ENCODE results near the gene BUD23.
"Not testable (repeated sequence)": the region's sequence is repeated elsewhere in the genome, so short reads cannot be mapped to it uniquely, and the experiment has no call there.

BUD23 gene

DNA sequence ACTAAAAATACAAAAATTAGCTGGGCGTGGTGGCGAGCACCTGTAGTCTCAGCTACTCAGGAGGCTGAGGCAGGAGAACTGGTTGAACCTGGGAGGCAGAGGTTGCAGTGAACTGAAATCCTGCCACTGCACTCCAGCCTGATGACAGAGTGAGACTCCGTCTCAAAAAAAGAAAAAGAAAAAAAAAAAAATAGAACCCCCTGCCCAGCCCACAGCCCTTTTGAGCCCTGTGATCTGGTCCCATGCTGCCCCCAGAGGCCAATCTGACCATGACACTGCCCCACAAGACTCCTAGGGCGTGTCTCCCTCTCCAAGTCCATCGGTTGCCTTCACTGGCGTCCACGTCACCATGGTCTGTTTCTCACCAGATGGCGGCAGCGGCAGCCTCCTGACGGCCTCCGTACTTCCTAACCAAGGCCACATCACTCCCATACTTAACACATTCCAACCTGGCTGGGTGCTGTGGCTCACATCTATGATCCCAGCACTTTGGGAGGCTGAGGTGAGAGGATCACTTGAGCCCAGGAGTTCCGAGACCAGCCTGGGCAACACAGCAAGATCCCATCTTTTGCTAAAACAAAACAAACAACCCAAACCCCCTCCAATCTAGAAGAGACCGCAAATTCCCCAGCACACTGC, 18.1 kb downstream of the BUD23 start:
- DNase-seq (ENCODE audit: low read depth in 2 of 2) = no peak

DNA sequence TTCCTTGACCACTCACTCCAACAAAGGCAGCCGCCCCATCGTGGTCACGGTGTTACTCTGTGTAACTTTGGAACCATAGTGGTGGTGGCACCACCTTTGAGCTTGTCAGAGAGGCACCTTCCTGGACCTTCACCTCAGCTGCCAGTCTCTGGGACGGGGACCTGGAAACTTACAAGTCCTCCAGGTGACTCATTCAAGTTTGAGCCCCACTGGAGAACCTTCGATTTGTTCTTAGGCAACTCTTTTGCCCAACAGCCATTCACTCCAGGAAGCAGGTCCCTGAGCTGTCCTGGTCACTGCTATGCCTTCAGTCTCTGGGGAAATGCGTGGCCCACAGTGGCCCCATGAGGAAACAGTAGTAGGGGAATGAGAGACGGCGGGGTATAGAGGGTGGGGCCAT, 18.8 kb downstream of the BUD23 start:
- no peak for DNase-seq (ENCODE audit: low read depth in 2 of 2)

DNA sequence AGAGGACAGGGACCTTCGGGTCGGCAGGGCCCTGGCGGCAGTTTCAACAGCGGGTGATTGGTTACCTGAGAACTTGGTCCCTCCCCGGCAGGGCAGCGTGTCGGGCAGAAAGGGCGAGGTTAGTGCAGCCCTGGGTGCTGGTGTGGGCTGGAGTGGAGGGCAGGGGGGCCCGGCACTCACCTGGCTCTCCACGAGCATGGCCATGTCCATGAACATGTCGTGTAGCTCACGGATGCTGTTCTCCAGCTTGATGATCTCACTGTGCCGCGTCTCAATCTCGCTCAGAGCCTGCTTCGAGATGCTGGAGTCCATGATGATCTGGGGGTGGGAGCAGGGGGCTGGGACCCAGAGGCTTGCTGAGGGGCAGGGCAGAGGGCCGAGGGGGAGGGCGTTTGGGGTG, 19.3 kb downstream of the BUD23 start:
- DNase-seq (ENCODE audit: low read depth in 2 of 2) = no peak

DNA sequence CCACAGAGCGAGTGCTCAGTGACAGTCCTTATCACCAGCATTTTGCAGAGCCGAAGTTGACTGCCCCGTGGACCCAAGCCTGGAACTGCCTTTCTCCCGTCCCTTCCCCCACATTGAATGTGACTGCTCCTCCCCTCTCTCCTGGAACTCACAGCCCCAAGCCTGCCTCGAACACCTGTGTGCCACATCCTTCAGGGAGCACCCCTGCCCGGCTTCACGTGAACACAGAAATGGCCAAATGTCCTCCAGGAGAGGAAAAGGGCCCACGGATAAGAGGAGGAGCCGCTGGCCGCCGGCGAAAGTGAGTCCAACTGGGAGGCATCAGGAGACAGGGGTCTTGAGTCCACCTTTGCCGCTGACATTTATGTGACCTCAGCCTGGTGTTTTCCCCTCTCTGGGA, 19.8 kb downstream of the BUD23 start:
- no peak for DNase-seq (ENCODE audit: low read depth in 2 of 2)

DNA sequence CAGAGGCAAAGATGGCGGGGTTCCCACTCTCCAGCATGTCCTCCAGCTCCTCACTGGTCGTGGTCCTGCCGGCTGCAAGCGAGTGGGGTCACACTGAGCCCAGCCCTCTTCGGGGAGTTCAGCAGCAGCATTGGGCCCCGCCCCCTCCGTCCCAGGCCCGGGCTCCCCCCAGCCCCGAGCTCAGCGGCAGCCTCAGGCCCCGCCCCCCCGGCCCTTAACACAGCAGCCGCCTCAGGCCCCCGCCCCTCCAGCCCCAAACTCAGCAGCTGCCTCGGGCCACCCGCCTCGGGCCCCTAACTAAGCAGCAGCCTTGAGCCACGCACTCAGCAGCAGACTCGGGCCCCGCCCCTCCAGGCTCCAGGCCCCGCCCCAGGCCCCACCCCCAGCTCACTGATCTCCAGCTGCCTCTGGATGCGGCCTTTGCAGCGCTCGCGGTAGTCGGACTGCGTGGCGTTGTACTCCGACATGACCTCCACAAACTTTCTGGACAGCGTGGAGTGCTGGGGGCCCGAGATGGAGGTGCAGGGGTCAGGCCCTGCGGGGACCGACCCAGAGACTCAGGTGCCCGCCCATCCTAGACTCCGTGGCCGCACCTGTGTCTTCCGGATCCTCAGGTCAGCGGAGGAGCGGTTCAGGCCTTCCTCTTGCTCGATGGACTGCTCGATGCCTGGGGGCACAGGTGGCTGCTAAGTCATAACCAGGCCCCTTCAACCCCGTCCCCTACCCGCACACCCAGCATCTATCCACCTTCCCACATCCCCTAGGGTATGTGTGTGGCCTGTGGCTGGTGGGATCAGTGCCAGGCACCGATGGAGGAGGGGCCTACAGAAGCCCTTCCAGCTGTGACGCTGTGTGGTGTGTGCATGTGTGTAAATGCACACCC, 20.6 kb downstream of the BUD23 start:
- no peak for DNase-seq (ENCODE audit: low read depth in 2 of 2)

DNA sequence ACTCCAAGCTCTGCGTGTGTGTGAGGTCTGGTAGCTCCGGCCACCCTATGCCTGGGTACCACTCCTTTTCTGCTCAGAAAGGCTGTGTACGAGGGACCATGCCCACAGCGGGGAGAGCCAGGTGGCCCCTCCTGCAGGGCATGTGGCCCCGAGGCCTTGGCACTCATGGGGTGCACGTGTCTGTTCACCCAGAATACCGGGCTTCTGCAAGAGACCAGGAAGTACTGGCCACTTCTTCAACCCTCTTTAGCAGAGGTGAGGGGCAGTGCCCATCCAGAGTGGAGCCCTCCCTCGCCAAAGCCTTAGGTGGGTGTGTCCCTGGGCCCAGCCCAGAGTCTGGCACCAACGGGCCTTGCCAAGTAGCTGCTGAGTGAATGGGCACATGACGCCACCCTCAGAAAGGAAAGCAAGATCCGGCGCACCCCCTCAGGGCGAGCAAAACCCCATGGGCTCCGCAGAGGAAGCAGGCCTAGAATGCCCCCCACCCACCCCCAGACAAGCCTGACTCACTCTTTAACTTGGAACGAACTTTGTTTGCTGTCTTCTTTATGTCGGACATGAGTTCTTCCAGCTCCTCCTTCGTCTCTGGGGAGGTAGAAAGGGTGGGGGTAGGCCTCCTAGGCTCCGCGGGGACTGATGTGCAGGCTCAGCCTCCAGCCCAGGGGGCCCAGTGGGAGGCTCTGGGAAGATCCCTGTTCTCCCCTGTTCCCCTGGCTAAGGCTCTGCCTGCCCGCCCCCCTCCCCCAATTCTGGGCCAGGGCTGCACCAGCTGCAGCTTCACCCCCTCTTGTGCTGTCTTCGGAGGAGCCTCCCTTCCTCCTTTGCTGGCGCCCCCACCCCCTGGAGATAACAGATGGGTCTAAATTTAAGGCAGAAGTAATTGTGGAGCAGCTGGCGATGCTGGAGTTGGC, 21.5 kb downstream of the BUD23 start:
- DNase-seq (ENCODE audit: low read depth in 2 of 2) = no peak

DNA sequence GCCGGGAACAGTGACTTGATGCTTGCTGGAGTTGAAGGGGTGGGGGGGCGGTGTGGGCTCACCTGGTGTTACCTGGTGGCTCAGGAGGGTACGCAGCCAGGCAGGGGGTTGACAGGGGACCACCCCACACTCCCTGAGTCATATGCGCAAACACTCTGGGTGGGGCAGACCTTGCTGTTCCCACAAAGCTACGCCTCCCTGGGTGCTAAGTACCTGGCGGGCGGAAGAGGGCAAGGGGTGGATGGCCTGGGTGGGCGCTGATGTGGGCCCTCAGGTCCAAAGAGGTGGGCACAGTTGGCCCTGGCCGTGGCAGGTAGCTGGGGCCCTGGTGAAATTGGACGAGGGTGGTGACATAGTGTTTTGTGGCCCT, 22.1 kb downstream of the BUD23 start:
- no peak for DNase-seq (ENCODE audit: low read depth in 2 of 2)

DNA sequence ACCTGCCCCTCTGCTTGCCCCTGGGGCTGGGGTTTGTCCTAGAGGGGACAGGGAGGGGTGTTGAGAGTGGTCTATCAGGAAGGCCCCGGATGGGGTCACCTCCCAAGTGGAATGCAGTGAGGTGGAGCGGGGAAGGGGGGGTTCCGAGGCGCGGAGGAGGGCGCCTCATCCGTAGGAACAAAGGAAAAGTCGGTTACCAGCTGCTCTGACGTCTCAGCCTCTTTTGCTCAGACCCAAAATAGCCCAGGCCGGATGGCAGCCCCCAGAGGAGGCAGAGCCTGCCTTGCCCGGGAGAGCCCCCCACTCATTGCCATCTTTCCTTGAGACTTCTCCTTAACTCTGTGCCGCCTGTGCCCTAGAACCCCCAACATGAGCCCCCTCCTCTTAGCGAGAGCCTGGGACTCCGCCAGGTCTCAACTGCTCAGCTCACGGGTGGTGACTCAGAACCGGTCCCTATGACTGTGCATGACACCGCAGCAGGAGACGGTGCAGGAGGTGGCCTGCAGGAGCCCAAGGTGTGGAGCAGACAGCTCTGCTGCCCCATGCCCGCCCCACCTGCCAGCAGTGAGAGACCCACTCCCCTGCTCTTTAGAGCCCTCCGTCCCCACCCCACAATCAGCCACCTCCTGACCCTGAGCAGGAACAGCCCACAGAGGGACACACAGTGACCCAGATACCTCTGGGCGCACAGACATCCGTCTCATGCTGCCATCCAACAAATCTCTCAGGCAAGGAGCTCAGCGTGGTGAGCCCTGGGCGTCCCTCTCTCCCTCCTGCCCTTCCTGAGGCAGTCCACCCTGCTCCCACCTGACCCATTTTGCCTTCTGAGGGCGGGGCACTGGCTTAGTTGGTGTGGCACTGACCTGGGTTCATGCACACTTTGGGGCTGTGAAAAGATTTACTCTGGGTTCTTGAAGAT, 23.0 kb downstream of the BUD23 start:
- peak; percentile 41 to 47 for DNase-seq (ENCODE audit: low read depth in 2 of 2)

DNA sequence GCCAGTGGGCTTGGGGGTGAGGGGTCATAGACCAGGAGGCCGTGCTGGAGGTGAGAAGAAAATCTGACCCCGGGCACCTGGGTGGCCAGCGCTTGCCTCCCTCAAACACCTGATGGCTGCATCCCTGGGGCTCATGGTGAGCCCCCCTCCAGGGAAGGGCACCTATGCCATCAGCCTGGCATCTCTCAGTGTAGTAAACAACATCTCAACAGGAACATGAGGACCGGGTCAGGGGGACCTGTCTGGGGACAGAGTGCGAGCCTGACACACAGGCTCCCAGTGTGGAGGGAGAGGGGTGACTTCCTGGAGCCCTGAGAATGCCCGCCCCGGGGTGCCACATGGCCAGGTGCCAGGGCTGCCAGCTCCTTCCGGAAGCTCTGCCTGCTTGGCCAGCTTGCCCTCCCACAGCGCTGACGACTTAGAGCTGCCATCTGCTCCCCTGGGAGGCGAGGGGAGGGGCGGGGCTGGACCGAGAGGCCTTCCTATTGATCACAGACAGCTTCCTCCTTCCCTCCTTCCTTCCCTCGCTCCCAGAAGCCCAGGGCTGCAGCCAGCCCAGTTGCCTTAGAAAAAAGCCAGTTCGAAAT, 23.7 kb downstream of the BUD23 start:
- DNase-seq (ENCODE audit: low read depth in 2 of 2) = no peak

DNA sequence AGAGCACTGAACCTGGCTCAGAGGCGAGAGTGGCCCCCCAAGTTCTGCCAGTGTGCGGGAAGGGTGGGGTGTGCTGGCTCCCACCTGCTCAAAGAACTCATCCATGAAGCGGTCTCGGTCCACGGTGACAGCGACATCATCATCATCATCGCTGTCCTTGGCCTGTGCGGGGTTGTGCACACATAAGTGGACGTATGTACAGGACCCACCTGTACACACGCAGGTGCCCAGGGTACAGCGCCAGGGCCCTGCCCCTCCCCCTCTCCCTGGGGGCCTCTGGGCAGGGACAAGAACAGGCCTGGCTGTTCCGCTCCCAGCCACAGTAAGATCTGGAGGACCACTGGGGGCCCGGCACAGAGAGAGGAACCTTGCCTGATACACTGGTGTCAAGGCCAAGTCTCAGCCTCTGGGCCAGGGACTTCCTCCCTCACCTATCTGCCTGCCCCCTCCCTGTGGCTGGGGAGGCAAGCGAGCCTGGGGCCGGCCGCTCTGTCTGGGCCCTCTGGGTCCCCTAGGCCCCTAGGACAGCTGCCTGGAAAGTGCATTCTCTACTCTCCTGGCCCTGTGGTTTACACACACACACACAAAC, 25.7 kb downstream of the BUD23 start:
- no peak for DNase-seq (ENCODE audit: low read depth in 2 of 2)

DNA sequence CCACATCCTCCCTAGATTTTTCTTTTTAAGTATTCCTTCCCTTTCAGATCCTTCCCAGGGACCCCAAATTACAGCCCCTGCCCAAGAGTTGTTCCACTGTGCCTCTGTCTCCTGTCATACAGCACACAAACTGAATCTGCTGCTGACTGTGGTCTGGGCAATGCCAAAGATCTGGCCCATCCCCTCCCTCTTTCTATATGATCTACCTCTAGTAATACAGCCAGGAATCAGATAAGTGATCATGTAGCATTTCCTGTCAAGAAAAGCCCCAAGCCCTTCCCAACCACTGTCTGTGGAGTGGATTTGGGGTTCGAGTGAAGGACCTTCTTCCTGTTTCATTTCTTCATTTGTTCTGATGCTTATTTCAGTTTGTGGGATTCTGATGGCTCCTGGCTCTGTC, 29.4 kb downstream of the BUD23 start:
- no peak for DNase-seq (ENCODE audit: low read depth in 2 of 2)

DNA sequence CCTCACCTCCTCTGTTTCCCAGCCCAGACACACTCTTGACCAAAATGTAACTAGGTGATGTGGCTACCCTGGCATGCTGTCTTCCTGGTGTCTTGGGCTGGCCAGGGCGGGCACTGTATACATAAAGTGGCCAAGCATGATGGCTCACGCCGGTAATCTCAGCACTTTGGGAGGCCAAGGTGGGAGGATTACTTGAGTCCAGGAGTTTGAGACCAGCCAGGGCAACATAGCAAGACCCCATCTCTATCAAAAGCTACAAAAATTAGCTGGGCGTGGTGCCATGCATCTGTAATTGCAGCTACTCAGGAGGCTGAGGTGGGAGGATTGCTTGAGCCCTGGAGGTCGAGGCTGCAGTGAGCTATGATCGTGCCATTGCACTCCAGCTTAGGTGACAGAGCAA, 29.9 kb downstream of the BUD23 start:
- DNase-seq (ENCODE audit: low read depth in 2 of 2) = not testable (repeated sequence)

DNA sequence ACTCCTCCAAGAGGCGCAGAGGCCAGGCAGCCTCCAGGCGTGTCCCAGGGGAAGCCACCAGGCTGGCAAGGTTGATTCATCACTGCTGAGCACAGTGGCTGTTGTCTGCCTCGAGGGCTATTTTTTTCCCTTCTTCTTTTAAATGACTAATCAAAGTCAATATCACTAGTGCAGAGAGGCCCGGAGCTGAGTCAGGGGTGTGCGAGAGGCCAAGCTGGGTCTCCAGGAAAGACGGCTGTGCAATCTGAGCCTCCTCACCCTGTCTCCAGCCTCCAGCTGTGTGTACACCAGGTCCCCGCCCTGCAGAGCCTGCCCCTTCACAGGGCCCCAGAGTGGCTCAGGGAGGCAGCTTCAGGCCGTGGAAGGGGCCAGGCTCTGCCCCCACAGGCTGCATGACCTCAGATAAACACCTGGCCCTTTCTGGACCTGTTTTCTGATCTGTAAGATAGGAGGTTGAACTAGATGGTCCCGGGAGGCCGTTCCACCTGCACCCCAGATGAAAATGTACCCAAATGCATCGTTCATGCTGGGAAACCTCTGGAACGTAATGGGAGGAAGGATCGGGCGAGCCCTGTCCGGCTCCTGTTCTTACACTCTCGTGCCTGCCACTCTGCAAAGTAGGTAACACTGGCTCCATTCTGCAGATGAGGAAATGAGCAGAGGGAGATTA, 32.4 kb downstream of the BUD23 start:
- DNase-seq (ENCODE audit: low read depth in 2 of 2) = peak; percentile 77 to 81

DNA sequence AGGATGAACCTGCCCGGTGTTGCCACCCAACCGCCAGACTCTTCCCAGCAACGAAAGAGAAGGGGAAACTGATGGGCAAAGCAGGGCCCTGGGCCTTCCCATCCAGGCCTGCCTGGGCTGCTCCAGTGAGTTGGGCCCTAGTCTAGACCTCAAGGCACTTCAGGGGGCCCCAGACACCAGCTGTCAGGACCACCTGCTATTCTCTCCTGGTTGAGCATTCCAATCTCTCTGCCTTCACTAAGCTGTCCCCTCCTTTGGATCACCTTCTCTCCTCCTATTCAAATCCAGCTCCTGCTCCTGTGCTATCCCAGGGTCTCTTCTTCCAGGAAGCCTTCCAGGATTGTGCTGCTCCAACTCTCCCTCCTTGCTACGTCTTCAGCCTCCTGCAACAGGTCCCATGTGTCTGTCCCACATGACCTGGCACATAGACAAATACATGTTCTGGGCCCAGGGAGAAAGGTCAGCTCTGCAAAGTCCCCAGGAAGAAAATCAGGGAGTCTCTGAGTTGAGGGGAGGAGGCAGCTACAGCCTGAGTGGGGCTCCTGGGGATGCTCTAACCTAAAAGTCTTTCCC, 33.0 kb downstream of the BUD23 start:
- DNase-seq (ENCODE audit: low read depth in 2 of 2) = no peak

DNA sequence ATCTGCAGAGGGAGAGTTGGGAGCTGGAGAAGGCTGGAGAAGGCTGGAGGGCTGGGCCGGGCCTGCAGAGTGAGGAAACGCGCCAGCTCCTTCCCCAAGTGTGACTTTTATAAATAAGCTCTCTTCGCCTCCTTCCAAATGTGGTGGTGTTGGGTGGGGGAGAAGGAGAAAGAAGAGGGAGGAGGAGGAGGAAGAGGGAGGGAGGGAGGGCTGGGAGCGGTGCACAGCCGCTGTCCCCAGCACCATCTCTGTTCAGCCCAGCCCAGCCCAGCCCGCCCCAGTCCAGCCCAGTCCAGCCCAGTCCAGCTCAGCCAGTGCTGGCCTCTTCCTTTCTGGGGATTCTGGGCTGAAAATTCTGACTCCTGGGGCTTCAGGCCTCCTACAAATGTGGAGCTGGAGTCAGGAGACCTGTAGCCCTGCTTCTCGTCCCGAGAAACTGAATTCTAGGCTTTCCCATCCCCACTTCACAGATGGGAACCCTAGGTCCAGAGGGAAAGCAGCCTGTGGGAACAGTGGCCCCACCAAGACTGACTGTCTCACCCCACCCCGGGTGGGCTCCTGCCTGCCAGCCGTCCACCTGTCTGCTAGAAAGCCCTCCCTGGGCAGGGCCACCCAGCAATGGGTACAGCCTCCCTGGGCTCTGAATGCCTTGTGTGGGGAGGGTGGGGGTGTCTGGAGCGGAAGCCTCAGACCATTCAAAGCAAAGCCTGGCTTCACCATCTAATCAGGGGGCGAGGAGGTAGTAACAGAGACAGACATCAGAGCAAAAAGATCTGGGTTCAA, 33.8 kb downstream of the BUD23 start:
- DNase-seq (ENCODE audit: low read depth in 2 of 2) = no peak

DNA sequence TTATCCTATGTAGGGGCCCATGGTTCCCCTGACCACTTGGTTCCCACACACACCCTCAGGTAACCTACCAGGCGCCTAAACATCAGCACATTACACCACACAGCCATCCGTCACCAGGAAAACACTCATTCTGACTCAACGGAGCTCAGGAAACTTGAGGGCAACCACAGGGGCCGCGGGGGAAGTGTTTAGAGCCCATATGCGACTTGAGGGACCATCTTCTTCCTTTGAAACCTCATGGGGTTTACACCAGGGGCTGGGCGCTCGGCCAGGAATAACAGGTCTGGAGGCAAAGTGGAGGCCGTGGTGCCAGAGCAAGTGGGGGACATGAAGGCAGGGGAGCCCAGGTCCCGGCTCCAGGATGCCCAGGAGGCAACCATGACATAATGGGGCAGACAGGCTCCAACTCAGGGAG, 34.6 kb downstream of the BUD23 start:
- peak; percentile 66 to 72 for DNase-seq (ENCODE audit: low read depth in 2 of 2)

DNA sequence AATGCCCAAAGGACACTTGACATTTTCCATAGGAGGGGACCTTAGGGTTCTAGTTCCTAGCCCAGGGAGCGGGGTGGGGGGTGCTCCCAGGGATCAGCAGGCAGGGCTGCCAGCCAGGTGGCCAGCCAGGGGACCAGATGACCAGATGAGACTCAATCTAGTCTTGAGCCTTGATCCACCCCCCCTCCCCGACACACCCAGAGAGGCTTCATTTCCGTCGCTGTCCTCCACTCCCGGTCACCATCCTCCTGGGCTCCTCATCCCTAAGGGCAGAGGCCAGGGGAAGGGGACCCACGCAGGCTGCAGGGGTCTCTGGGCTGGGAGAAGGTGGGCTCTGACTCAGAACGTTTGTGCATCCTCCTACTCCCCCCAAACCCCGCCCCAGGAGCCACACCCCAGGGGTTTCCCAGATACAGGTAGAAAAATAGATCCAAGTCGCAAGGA, 35.1 kb downstream of the BUD23 start:
- no peak for DNase-seq (ENCODE audit: low read depth in 2 of 2)

DNA sequence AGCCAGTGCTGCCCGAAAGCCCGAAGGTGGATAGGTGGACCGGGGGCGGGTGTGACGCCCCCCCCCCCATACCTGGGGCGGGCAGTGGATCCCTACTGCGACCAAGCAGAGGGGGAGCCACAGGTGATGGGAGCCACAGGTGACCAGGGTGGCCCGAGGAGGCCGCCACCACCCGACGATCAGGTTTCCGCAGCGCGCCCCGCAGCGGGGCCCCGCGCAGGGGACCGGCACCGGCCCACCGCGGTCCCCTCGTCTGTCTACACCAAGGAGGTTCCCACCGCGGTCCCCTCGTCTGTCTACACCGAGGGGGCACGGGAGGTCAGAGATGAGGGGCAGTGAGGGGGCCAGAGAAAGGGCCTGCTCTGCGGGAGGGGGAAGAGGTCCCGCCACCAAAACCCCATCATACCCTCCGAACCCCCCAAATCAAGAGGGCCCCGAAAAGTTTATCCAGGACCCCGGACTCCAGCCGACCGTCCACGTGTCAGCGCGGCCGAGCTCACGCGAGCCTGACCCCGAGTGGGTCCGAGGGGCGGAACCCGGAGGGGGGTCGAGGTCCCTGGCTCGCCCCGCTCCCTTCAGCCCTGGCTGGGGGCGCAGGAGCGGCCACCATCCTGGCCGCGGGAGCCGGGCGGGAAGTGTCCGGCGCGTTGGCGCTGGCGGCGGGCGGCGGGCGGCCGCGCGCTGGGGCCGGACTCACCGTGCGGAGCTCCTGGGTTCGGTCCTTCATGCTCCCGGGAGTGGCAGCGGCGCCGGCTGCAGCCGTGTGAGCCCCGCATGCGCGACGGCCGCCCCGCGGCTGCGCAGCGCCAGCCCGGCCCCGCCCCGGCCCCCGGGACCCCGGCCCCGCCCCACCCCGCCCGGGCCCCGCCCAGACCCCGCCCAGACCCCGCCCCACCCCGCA, 35.8 kb downstream of the BUD23 start, which contains the start of gene STX1A:
Gene STX1A (minus strand): TSS at position 765 of the 901 bp plus-strand sequence. CDS start 38 bp downstream, at position 727.
- peak; percentile 48 to 54 for DNase-seq (ENCODE audit: low read depth in 2 of 2)

All from stimulated activated CD4-positive, alpha-beta T cell treated with anti-CD3 and anti-CD28 coated beads, Interleukin-15, amount 100 ng/mL, for 48 hours (primary cell).